Testis (tissue), 3 donors: ENCODE measurements around the gene PXDN. TPM values are rescaled to one million over a fixed set of nuclear protein-coding genes. Genes with fewer than 3 reads are reported as not detected.
A peak's percentile ranks its signal among the peaks of the same experiment; 100 is the strongest.

Experiments
- DNase-seq: peaks from one replicate; pipeline ENCODE4 v3.0.0-alpha.2; 2019
- H3K27ac ChIP-seq, 2 donors: fragments of 200-600 bp; sonication (generic); one replicate each; pipeline ENCODE4 v1.5.1; 2019
- H3K27me3 ChIP-seq: fragments of 200-600 bp; sonication (generic); one replicate; pipeline ENCODE4 v1.5.1; 2019
- H3K36me3 ChIP-seq: fragments of 200-600 bp; sonication (generic); one replicate; pipeline ENCODE4 v1.5.1; 2017; ENCODE audit warnings: low read depth; ENCODE audit errors: missing control alignments
- H3K4me1 ChIP-seq: fragments of 200-600 bp; sonication (generic); one replicate; pipeline ENCODE4 v1.5.1; 2019
- H3K4me3 ChIP-seq, 2 donors: fragments of 200-600 bp; sonication (generic); one replicate each; pipeline ENCODE4 v1.5.1; 2017 to 2019
- H3K9me3 ChIP-seq: fragments of 200-600 bp; sonication (generic); one replicate; pipeline ENCODE4 v1.5.1; 2017
- CTCF ChIP-seq, 3 experiments: fragments of 450-650 bp in 2 of 3; fragments of 200-600 bp in 1 of 3; sonication (generic) in 1 of 3; IDR thresholded peaks; one replicate each; pipeline ENCODE4 v1.5.1; 2016 to 2019; ENCODE audit warnings: antibody characterized with exemption in 3 of 3, mild to moderate bottlenecking in 2 of 3, moderate library complexity in 1 of 3
- POLR2A ChIP-seq: fragments of 450-650 bp; IDR thresholded peaks from one replicate; pipeline ENCODE4 v1.6.1; 2017; ENCODE audit warnings: antibody characterized with exemption, mild to moderate bottlenecking, moderate library complexity
- WGBS, 2 donors: methylation state at CpG; one replicate each; pipeline ENCODE4 v1.1.5; 2018; 5-methylcytosine and 5-hydroxymethylcytosine counted together
- intact Hi-C: fragments of 100-400 bp; cut with DNase I; formaldehyde crosslinking; loops from one replicate; pipeline ENCODE4 v1.15.1; 2023; ENCODE audit warnings: low total_unique reads
- polyA plus RNA-seq: library from polyadenylated mRNA; stranded (reverse); fragments of 350-450 nt; fragmentation: Illumina TruSeq; extraction: RNeasy Lipid Tissue Mini Kit (QIAGEN cat#74804); gene quantifications from one replicate; pipeline ENCODE4 v1.2.3, GENCODE V29; 2014; ENCODE audit warnings: low read depth, low replicate concordance; ENCODE audit not compliant: insufficient read depth
- total RNA-seq, 2 donors: library from RNA; depleted of rRNA; stranded (reverse); fragments of >200 nt; gene quantifications; one replicate each; pipeline ENCODE4 v1.2.3, GENCODE V29; 2016

The PXDN gene
- total and polyA plus RNA-seq, 3 donors from 2014 or later, result 26.7 to 41.8 (median 33.8) TPM

- Histone ChIP-seq H3K4me1 (no peaks in the 10 kb centered on the region), H3K4me3 (no peak overlapping the region), H3K27me3 (no peaks in the 10 kb centered on the region), H3K9me3 (no peaks in the 10 kb centered on the region), H3K27ac (peak overlapping the region in 1 of 2 donors; percentile 41), H3K36me3 (no peaks in the 10 kb centered on the region)
- DNase-seq, result peak; percentile 13
- intact Hi-C loops, result no loop called here
- TF ChIP-seq POLR2A (no peak), CTCF (IDR thresholded peaks at IDR 0.05) (no peak)
- 72 to 85% methylated on average over 14 of the region's 14 CpGs for WGBS, 2 donors
These were observed 2.5 kb downstream of the PXDN start for GRCh38 chr2:1741851-1742250.

- peak; percentile 13 for DNase-seq
- WGBS, 2 donors, result 85 to 91% methylated on average over 24 of the region's 24 CpGs
- Histone ChIP-seq H3K4me3 (no peak overlapping the region), H3K9me3 (no peaks in the 10 kb centered on the region), H3K4me1 (no peaks in the 10 kb centered on the region), H3K27ac (no peak overlapping the region), H3K27me3 (no peaks in the 10 kb centered on the region), H3K36me3 (no peaks in the 10 kb centered on the region)
- intact Hi-C loops, result no loop called here
- TF ChIP-seq CTCF (IDR thresholded peaks at IDR 0.05) (no peak), POLR2A (no peak)
These were observed 3.4 kb downstream of the PXDN start for GRCh38 chr2:1740716-1741589.

DNA sequence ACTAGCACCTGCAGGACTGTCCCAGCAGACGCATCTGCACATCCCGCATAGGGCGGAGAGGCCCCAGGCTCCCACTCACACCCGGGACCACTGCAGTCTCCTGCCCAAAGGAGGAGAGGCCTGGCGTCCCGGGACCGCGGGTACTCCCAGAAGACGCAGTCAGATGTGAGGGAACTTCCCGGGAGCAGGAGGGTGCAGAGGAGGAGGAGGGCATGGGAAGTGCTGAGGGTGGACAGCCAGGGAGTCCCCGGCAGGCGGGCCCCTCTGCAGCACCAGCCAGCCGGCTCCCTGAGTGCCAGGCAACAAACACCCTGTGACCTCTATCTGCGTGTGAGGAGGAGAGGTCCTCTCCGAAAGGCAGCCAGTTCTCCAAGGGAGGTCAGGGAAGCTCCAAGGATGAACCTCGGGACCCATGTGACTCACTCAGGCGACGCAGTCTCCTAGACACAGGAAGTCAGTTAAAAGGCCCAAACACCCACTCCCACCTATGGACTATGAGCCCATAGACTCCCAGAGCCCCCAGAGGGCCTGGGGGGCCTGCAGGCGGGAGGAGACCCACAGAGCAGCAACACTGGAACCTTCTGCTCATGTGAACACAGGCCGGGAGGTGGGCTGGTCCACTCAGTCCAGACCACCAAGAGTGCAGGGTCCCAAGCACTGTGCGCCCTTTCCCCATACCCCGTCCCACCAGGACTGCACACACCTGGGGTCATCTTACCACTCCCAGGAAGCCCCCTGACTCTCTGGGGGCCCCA lies 4.2 kb downstream of the PXDN start:
- H3K4me1 ChIP-seq, result no peaks in the 10 kb centered on the region
- H3K9me3 ChIP-seq, result no peaks in the 10 kb centered on the region
- H3K27ac ChIP-seq, result no peak overlapping the region
- intact Hi-C loops, result no loop called here
- DNase-seq, result peak; percentile 9
- TF ChIP-seq POLR2A (no peak), CTCF (IDR thresholded peaks at IDR 0.05) (no peak)
- no peak overlapping the region for H3K4me3 ChIP-seq
- WGBS, 2 donors, result 82 to 87% methylated on average over 9 to 22 of the region's 22 CpGs
- no peaks in the 10 kb centered on the region for H3K27me3 ChIP-seq
- H3K36me3 ChIP-seq, result no peaks in the 10 kb centered on the region

DNA sequence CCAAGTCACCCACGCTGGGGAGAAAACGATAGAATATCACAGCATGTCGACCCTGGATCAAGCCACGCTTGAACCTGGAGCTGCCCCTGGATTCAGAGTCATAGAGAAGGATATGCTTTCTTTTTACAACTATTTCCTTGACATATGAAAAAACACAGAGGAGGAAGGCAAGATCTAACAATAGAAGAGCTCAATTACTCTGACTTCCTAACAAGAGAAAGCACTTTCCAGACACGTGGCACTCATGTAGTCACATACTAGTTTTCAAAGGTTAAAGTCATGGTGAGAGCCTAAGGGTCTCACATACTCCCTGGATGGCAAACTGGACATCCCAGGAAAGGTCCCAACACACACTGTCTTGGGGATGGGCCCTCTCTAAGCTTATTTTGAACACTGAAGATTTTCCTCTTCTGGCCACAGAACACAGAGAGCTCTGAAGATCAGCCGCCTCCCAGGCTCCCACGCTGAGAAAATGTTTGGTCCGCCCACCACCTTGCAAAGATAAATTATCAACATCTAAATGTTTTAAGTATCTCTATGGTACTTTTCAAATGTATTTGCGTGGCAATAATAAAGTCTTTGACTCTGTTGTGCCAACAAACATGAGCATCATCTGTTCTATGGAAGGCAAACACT lies 4.9 kb downstream of the PXDN start:
- no peak for TF ChIP-seq POLR2A
- no peak for TF ChIP-seq CTCF (IDR thresholded peaks at IDR 0.05)
- Histone ChIP-seq H3K9me3 (no peaks in the 10 kb centered on the region), H3K4me1 (no peaks in the 10 kb centered on the region), H3K27me3 (no peaks in the 10 kb centered on the region), H3K36me3 (no peaks in the 10 kb centered on the region), H3K27ac (no peak overlapping the region), H3K4me3 (no peak overlapping the region)
- 85 to 86% methylated on average over 9 of the region's 9 CpGs for WGBS, 2 donors
- intact Hi-C loops, result no loop called here
- peak; percentile 6 for DNase-seq
